Measurements from ENCODE around the gene APP. TPM values are rescaled to one million over a fixed set of nuclear protein-coding genes. Genes with fewer than 3 reads are reported as not detected.

APP gene
- total and polyA plus RNA-seq, 4 donors, result 86.9 to 414 (median 367) TPM

DNA sequence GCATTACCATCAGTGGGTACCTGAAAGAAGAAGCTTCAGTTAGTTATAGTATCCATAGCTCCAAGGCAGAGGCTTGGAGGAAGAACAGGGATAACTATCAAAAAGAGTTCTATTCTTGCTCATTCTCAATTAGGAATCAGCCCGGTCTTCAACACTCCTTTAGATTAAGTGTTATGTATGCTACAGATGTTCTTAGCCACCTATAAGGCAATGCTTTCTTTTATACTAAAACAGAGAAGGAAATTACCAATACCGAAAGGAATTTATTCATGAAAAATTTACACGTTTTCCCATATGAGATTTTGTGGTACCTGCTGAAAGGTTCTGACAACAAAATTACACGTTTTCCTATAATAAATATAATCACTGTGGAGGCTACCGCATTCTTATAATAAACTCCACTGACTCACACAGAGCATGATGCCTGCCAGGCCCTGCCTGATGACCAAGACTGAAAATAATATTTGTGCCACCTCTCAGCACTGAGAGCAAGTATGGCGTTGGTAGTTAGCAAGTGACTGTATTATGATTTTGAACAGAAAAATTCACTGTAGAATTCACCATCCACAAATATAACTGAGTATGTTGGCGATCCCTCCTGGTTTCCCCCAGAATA is 58.3 kb downstream of the APP start:
- Histone ChIP-seq H3K36me3 (ENCODE audit: control insufficient read depth in 4 of 4, insufficient read depth in 4 of 4, low read length in 4 of 4) (peaks cover 3 to 28% (median 6%) of the 10 kb centered on the region in 4 donors), H3K4me3 (no peak overlapping the region), H3K27ac (ENCODE audit: low read depth in 1 of 2, low read length in 1 of 2) (no peak overlapping the region), H3K9ac (ENCODE audit: insufficient read depth in 1 of 2, low read length in 2 of 2) (no peak overlapping the region), H3K4me1 (ENCODE audit: control insufficient read depth in 5 of 5, insufficient read depth in 5 of 5, low read length in 5 of 5) (peaks cover 6 to 16% (median 8%) of the 10 kb centered on the region in 5 donors), H3K9me3 (ENCODE audit: control insufficient read depth in 4 of 4, insufficient read depth in 3 of 4, low read length in 3 of 4) (no peaks in the 10 kb centered on the region), H3K27me3 (ENCODE audit: control insufficient read depth in 3 of 3, insufficient read depth in 3 of 3, low read length in 2 of 3) (no peaks in the 10 kb centered on the region)
- 92 to 94% methylated on average over 7 of the region's 7 CpGs for WGBS, 2 donors
- TF ChIP-seq, protein P1, sequence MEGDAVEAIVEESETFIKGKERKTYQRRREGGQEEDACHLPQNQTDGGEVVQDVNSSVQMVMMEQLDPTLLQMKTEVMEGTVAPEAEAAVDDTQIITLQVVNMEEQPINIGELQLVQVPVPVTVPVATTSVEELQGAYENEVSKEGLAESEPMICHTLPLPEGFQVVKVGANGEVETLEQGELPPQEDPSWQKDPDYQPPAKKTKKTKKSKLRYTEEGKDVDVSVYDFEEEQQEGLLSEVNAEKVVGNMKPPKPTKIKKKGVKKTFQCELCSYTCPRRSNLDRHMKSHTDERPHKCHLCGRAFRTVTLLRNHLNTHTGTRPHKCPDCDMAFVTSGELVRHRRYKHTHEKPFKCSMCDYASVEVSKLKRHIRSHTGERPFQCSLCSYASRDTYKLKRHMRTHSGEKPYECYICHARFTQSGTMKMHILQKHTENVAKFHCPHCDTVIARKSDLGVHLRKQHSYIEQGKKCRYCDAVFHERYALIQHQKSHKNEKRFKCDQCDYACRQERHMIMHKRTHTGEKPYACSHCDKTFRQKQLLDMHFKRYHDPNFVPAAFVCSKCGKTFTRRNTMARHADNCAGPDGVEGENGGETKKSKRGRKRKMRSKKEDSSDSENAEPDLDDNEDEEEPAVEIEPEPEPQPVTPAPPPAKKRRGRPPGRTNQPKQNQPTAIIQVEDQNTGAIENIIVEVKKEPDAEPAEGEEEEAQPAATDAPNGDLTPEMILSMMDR (IDR thresholded peaks at IDR 0.05; ENCODE audit: control extremely low read depth, extremely low read depth), result no peak
- no peak for ATAC-seq (ENCODE audit: insufficient read depth, low FRiP score)
- no peak for DNase-seq

DNA sequence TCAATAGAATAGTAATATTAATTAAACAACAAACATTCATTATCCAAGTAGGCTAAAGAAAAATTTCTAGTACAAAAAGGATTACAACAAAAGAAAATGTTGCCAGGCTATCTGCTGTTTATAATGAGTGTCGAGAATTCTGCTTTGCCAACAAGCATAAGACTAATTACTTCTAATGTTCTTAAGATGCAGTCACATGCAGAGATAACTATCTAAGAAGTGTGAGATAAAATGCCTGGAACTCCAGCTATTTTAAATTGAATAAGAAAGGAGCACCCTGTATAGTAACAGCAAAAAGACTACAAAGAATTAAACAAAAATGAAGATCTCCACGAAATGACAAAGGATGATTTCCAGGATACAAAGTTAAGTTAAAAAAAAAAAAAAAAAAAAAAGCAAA is 59.9 kb downstream of the APP start:
- TF ChIP-seq, protein P1 (IDR thresholded peaks at IDR 0.05; ENCODE audit: control extremely low read depth, extremely low read depth), result no peak
- no peak for DNase-seq
- peaks cover 0 to 4% (median 4%) of the 10 kb centered on the region in 5 donors for H3K4me1 ChIP-seq (ENCODE audit: control insufficient read depth in 5 of 5, insufficient read depth in 5 of 5, low read length in 5 of 5)
- no peak overlapping the region for H3K27ac ChIP-seq (ENCODE audit: low read depth in 1 of 2, low read length in 1 of 2)
- WGBS, 2 donors, result 58 to 71% methylated on average over 2 of the region's 2 CpGs
- H3K9ac ChIP-seq (ENCODE audit: insufficient read depth in 1 of 2, low read length in 2 of 2), result no peak overlapping the region
- H3K27me3 ChIP-seq (ENCODE audit: control insufficient read depth in 3 of 3, insufficient read depth in 3 of 3, low read length in 2 of 3), result no peaks in the 10 kb centered on the region
- no peak overlapping the region for H3K4me3 ChIP-seq
- no peaks in the 10 kb centered on the region for H3K9me3 ChIP-seq (ENCODE audit: control insufficient read depth in 4 of 4, insufficient read depth in 3 of 4, low read length in 3 of 4)
- peaks cover 3 to 28% (median 7%) of the 10 kb centered on the region in 4 donors for H3K36me3 ChIP-seq (ENCODE audit: control insufficient read depth in 4 of 4, insufficient read depth in 4 of 4, low read length in 4 of 4)
- no peak for ATAC-seq (ENCODE audit: insufficient read depth, low FRiP score)

DNA sequence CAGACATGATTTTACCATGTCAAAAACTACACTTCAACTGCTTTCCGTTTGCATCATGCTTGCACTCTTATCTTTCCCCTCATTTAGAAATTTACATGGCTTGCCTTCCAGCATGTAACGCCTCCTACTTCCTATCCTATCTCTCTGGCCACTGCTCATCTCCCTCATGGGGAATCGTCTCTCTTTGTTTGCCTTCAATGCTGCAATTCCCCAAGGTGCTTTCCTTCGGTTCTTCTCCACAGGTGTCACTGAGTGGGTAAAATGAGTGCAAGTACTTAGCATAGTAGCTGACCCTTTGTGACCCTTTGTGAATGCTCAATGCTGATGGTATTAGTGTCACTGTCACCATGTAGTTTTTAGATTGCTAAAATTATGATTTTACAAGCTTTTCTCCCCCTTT is 63.1 kb downstream of the APP start:
- Histone ChIP-seq H3K27ac (ENCODE audit: low read depth in 1 of 2, low read length in 1 of 2) (no peak overlapping the region), H3K9ac (ENCODE audit: insufficient read depth in 1 of 2, low read length in 2 of 2) (no peak overlapping the region), H3K27me3 (ENCODE audit: control insufficient read depth in 3 of 3, insufficient read depth in 3 of 3, low read length in 2 of 3) (no peaks in the 10 kb centered on the region), H3K4me1 (ENCODE audit: control insufficient read depth in 5 of 5, insufficient read depth in 5 of 5, low read length in 5 of 5) (peaks cover 0 to 1% (median 0%) of the 10 kb centered on the region in 5 donors), H3K36me3 (ENCODE audit: control insufficient read depth in 4 of 4, insufficient read depth in 4 of 4, low read length in 4 of 4) (peaks cover 7 to 32% (median 8%) of the 10 kb centered on the region in 4 donors), H3K9me3 (ENCODE audit: control insufficient read depth in 4 of 4, insufficient read depth in 3 of 4, low read length in 3 of 4) (peaks cover 0 to 4% (median 0%) of the 10 kb centered on the region in 4 donors), H3K4me3 (no peak overlapping the region)
- DNase-seq (no peak), ATAC-seq (ENCODE audit: insufficient read depth, low FRiP score) (no peak)
- TF ChIP-seq, protein P1 (IDR thresholded peaks at IDR 0.05; ENCODE audit: control extremely low read depth, extremely low read depth), result no peak
- 78 to 83% methylated on average over 4 of the region's 4 CpGs for WGBS, 2 donors

All from lung (tissue), 12 donors.